Ovary (tissue), 9 donors: ENCODE results near the gene VGLL4. TPM values are rescaled to one million over a fixed set of nuclear protein-coding genes. Genes with fewer than 3 reads are reported as not detected.
"Not testable (repeated sequence)": the region's sequence is repeated elsewhere in the genome, so short reads cannot be mapped to it uniquely, and the experiment has no call there.

ENCODE experiments used
- DNase-seq, 5 donors: peaks; one replicate each; pipeline ENCODE4 v3.0.0-alpha.2; 2019 to 2020
- H3K27ac ChIP-seq, 2 donors: fragments of 200-600 bp; one replicate each; pipeline versions ENCODE4 v1.5.1 to v1.8.0; 2019 to 2022
- H3K27me3 ChIP-seq: fragments of 200-600 bp; one replicate; pipeline ENCODE4 v1.8.0; 2022
- H3K36me3 ChIP-seq: fragments of 200-600 bp; sonication (generic); one replicate; pipeline ENCODE4 v1.5.1; 2019
- H3K4me1 ChIP-seq: one replicate; pipeline ENCODE4 v1.8.1; 2013; ENCODE audit warnings: mild to moderate bottlenecking, moderate library complexity; ENCODE audit not compliant: insufficient read depth
- H3K4me3 ChIP-seq: fragments of 200-600 bp; sonication (generic); one replicate; pipeline ENCODE4 v1.5.1; 2017
- H3K9me3 ChIP-seq, 2 donors: fragments of 200-600 bp in 1 of 2; sonication (generic) in 1 of 2; one replicate each; pipeline versions ENCODE4 v1.5.1 to v1.8.1; 2013 to 2019; ENCODE audit warnings: mild to moderate bottlenecking in 1 of 2, moderate library complexity in 1 of 2
- CTCF ChIP-seq, 3 donors: fragments of 450-650 bp in 2 of 3; fragments of 200-600 bp in 1 of 3; IDR thresholded peaks; one replicate each; pipeline versions ENCODE4 v1.5.1 to v1.8.0; 2016 to 2022; ENCODE audit warnings: antibody characterized with exemption in 3 of 3, mild to moderate bottlenecking in 1 of 3
- EP300 ChIP-seq: sonication (generic); formaldehyde crosslinking; IDR thresholded peaks from one replicate; pipeline ENCODE4 v1.6.1; 2017; ENCODE audit warnings: antibody characterized with exemption
- POLR2A ChIP-seq: fragments of 450-650 bp; IDR thresholded peaks from one replicate; pipeline ENCODE4 v1.6.1; 2017; ENCODE audit warnings: antibody characterized with exemption, mild to moderate bottlenecking, moderate library complexity
- WGBS, 3 donors: extraction: QIAGEN DNeasy Blood & Tissue Kit in 1 of 3; methylation state at CpG; one replicate each; pipeline versions ENCODE4 v1.1.5 to v1.1.7; 2013 to 2017; 5-methylcytosine and 5-hydroxymethylcytosine counted together
- intact Hi-C, 4 donors: fragments of 100-400 bp; cut with DNase I; formaldehyde crosslinking; loops; one replicate each; pipeline versions ENCODE4 v1.11.0 to v1.15.1; 2022 to 2023
- polyA plus RNA-seq, 2 donors: library from polyadenylated mRNA; stranded (reverse); fragments of 200-250 nt in 1 of 2; fragments of 350-450 nt in 1 of 2; fragmentation: Illumina TruSeq in 1 of 2; extraction: RNeasy Lipid Tissue Mini Kit (QIAGEN cat#74804) in 1 of 2; gene quantifications; one replicate each; pipeline ENCODE4 v1.2.3, GENCODE V29; 2013 to 2014
- total RNA-seq, 7 donors: library from RNA; depleted of rRNA in 2 of 7; stranded (reverse); fragments of >200 nt in 2 of 7; fragmentation: NEBNext Ultra II Directional in 3 of 7; extraction: Animal tissue kit (Norgen Biotek cat#: 25700) in 3 of 7; gene quantifications; one replicate each; pipeline versions ENCODE4 v1.1.0 to v1.2.4, GENCODE V29; 2016 to 2023
- donor health status: DM: no; HTN: no; CAD: no; lungs with moderate emphysema.
- donor health status: DM: no; HTN: no; CAD: no.
- donor health status: Bipolar disorder and iron deficiency.
- donor health status: DM: yes; HTN: yes; CAD: no.
- donor health status: DM: no; HTN: no; CAD: no.
- donor health status: DM: yes; HTN: yes; CAD: no.

The VGLL4 gene
- total and polyA plus RNA-seq, 9 donors = 73.2 to 120 (median 106) TPM

- WGBS, 3 donors = 81 to 88% (median 83%) methylated on average over 21 of the region's 21 CpGs
- peak in 3 of 5 donors; percentile 28 to 51 (median 49) for DNase-seq
- no peak overlapping the region for H3K4me3 ChIP-seq
- TF ChIP-seq POLR2A (no peak), EP300 (no peak), CTCF (IDR thresholded peaks at IDR 0.05) (no peak)
- H3K4me1 ChIP-seq = peaks cover 25% of the 10 kb centered on the region
- peak overlapping the region in 1 of 2 donors; percentile 73 for H3K27ac ChIP-seq
- no peaks in the 10 kb centered on the region for H3K36me3 ChIP-seq
- H3K9me3 ChIP-seq = no peaks in the 10 kb centered on the region
- intact Hi-C loops = no loop called here
- H3K27me3 ChIP-seq = no peaks in the 10 kb centered on the region
Observed at GRCh38 chr3:11534011-11534792, 109.5 kb downstream of the VGLL4 start.

DNA sequence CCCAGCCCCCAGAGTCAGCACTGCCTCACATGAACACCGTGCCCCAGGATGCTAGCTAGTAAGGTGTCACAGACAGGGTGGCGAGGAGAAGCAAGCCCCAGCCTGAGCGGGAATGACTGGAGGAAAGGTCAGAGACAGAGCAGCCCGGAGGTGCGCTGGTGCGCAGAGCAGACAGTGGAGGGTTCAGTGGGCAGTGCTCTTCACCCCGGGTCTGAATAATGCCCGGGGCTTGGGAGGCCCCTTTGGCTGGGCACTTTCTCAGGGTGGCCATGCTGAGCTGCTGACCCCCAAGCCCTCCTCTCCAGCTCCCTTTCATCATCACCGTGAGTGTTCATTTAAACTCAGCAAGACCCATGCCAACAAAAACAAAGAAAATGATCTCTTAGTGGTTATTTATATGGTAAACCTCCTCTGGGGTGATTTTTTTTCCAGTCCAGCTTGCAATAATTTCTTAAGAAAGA is 110.8 kb downstream of the VGLL4 start:
- peak overlapping the region; percentile 36 to 73 for H3K27ac ChIP-seq
- H3K27me3 ChIP-seq = no peaks in the 10 kb centered on the region
- peak in 3 of 5 donors; percentile 34 to 48 (median 40) for DNase-seq
- no peaks in the 10 kb centered on the region for H3K9me3 ChIP-seq
- H3K4me3 ChIP-seq = no peak overlapping the region
- H3K36me3 ChIP-seq = no peaks in the 10 kb centered on the region
- intact Hi-C loops = no loop called here
- 20 to 54% (median 25%) methylated on average over 9 of the region's 9 CpGs for WGBS, 3 donors
- peaks cover 25% of the 10 kb centered on the region for H3K4me1 ChIP-seq
- TF ChIP-seq EP300 (no peak), CTCF (IDR thresholded peaks at IDR 0.05) (no peak), POLR2A (no peak)

DNA sequence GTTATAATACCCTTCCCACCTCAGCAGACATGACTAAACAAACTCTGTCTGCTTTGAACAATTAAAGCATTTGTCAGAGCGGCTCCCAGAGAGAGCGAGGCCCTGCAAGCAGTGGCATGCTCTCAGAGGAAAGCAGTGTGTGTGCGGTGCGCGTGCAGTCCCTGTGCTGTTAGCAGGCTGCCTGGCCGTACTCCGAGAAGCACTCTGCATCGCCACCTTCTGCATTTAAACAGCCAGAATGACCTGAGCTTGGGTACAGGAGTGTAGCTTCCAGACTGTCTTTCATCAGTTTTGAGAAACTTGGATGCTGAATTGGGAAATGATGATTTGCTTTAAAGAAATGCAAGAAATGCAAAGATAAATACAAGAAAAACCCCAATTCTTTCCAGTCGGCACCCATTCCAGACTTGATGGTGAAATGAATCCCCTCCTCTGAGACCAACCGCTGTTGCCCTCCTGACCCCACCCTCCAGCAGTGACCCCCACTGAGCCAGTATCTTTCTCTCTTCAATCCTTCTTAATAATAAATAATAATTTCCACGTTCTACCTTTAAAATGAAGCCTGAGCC is 113.5 kb downstream of the VGLL4 start:
- peak; percentile 65 to 76 (median 76) for DNase-seq
- H3K9me3 ChIP-seq = no peaks in the 10 kb centered on the region
- intact Hi-C loops = no loop called here
- no peak overlapping the region for H3K4me3 ChIP-seq
- H3K27ac ChIP-seq = peak overlapping the region in 1 of 2 donors; percentile 71
- no peaks in the 10 kb centered on the region for H3K36me3 ChIP-seq
- no peaks in the 10 kb centered on the region for H3K27me3 ChIP-seq
- 11 to 23% (median 14%) methylated on average over 11 of the region's 11 CpGs for WGBS, 3 donors
- no peak for TF ChIP-seq CTCF (IDR thresholded peaks at IDR 0.05)
- no peak for TF ChIP-seq POLR2A
- TF ChIP-seq EP300 = no peak
- H3K4me1 ChIP-seq = peaks cover 25% of the 10 kb centered on the region

DNA sequence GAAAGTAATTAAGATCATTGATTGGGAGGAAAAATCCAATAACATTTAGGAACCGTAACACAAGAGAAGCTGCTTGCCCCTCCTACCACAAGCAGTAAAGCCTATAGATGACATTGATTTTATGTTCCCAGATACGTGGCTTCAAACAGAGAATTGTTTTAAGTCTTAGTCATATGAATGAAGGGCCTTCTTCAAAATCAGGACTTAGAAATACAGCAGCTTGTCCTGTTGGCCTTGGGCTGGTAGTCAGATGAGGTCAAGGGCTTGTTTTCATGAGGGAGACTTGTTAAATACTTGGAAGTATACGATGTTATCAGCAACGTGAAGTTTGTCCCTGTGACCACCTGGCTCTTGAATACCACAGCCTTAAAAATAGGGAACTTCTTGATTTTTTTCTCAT is 114.4 kb downstream of the VGLL4 start:
- 33 to 44% (median 35%) methylated on average over 4 of the region's 4 CpGs for WGBS, 3 donors
- H3K4me1 ChIP-seq = peaks cover 19% of the 10 kb centered on the region
- DNase-seq = peak in 1 of 5 donors; percentile 19
- peak overlapping the region; percentile 4 to 71 for H3K27ac ChIP-seq
- TF ChIP-seq EP300 = no peak
- TF ChIP-seq CTCF (IDR thresholded peaks at IDR 0.05) = no peak
- TF ChIP-seq POLR2A = no peak
- H3K9me3 ChIP-seq = no peaks in the 10 kb centered on the region
- H3K27me3 ChIP-seq = no peaks in the 10 kb centered on the region
- H3K36me3 ChIP-seq = no peaks in the 10 kb centered on the region
- intact Hi-C loops = no loop called here
- no peak overlapping the region for H3K4me3 ChIP-seq

GRCh38 chr3:11526121-11526520 is 117.6 kb downstream of the VGLL4 start:
- intact Hi-C loops, H3K4me1 ChIP-seq, H3K36me3 ChIP-seq, H3K4me3 ChIP-seq, H3K27me3 ChIP-seq, H3K9me3 ChIP-seq, DNase-seq, H3K27ac ChIP-seq: not testable (repeated sequence)
- WGBS, 3 donors = 95 to 98% (median 96%) methylated on average over 5 of the region's 5 CpGs
